Testis (tissue), 3 donors: ENCODE data around the gene DDB1. TPM values are rescaled to one million over a fixed set of nuclear protein-coding genes. Genes with fewer than 3 reads are reported as not detected.

Experiments
- DNase-seq: peaks from one replicate; pipeline ENCODE4 v3.0.0-alpha.2; 2019
- H3K27ac ChIP-seq, 2 donors: fragments of 200-600 bp; sonication (generic); one replicate each; pipeline ENCODE4 v1.5.1; 2019
- H3K27me3 ChIP-seq: fragments of 200-600 bp; sonication (generic); one replicate; pipeline ENCODE4 v1.5.1; 2019
- H3K36me3 ChIP-seq: fragments of 200-600 bp; sonication (generic); one replicate; pipeline ENCODE4 v1.5.1; 2017; ENCODE audit warnings: low read depth; ENCODE audit errors: missing control alignments
- H3K4me1 ChIP-seq: fragments of 200-600 bp; sonication (generic); one replicate; pipeline ENCODE4 v1.5.1; 2019
- H3K4me3 ChIP-seq, 2 donors: fragments of 200-600 bp; sonication (generic); one replicate each; pipeline ENCODE4 v1.5.1; 2017 to 2019
- H3K9me3 ChIP-seq: fragments of 200-600 bp; sonication (generic); one replicate; pipeline ENCODE4 v1.5.1; 2017
- CTCF ChIP-seq, 3 experiments: fragments of 450-650 bp in 2 of 3; fragments of 200-600 bp in 1 of 3; sonication (generic) in 1 of 3; IDR thresholded peaks; one replicate each; pipeline ENCODE4 v1.5.1; 2016 to 2019; ENCODE audit warnings: antibody characterized with exemption in 3 of 3, mild to moderate bottlenecking in 2 of 3, moderate library complexity in 1 of 3
- POLR2A ChIP-seq: fragments of 450-650 bp; IDR thresholded peaks from one replicate; pipeline ENCODE4 v1.6.1; 2017; ENCODE audit warnings: antibody characterized with exemption, mild to moderate bottlenecking, moderate library complexity
- WGBS, 2 donors: methylation state at CpG; one replicate each; pipeline ENCODE4 v1.1.5; 2018; 5-methylcytosine and 5-hydroxymethylcytosine counted together
- intact Hi-C: fragments of 100-400 bp; cut with DNase I; formaldehyde crosslinking; loops from one replicate; pipeline ENCODE4 v1.15.1; 2023; ENCODE audit warnings: low total_unique reads
- polyA plus RNA-seq: library from polyadenylated mRNA; stranded (reverse); fragments of 350-450 nt; fragmentation: Illumina TruSeq; extraction: RNeasy Lipid Tissue Mini Kit (QIAGEN cat#74804); gene quantifications from one replicate; pipeline ENCODE4 v1.2.3, GENCODE V29; 2014; ENCODE audit warnings: low read depth, low replicate concordance; ENCODE audit not compliant: insufficient read depth
- total RNA-seq, 2 donors: library from RNA; depleted of rRNA; stranded (reverse); fragments of >200 nt; gene quantifications; one replicate each; pipeline ENCODE4 v1.2.3, GENCODE V29; 2016

The DDB1 gene
- total and polyA plus RNA-seq, 3 donors from 2014 or later: 257 to 333 (median 266) TPM

- H3K9me3 ChIP-seq: no peaks in the 10 kb centered on the region
- no peaks in the 10 kb centered on the region for H3K27me3 ChIP-seq
- DNase-seq: no peak
- H3K27ac ChIP-seq: no peak overlapping the region
- intact Hi-C loops: loop anchor here (5.0 to 10.0 kb wide), 2 partner anchors 48 to 95 kb away; partner anchors contain the start of gene SDHAF2
- no peaks in the 10 kb centered on the region for H3K36me3 ChIP-seq
- TF ChIP-seq POLR2A: no peak
- no peak for TF ChIP-seq CTCF (IDR thresholded peaks at IDR 0.05)
- H3K4me3 ChIP-seq: no peak overlapping the region
- H3K4me1 ChIP-seq: peaks cover 29% of the 10 kb centered on the region
- 87 to 91% methylated on average over 4 of the region's 4 CpGs for WGBS, 2 donors
Measured at GRCh38 chr11:61339490-61339878, 6.6 kb upstream of the DDB1 start.

GRCh38 chr11:61338783-61339489 lies 6.0 kb upstream of the DDB1 start:
- no peak overlapping the region for H3K4me3 ChIP-seq
- H3K9me3 ChIP-seq: no peaks in the 10 kb centered on the region
- peaks cover 34% of the 10 kb centered on the region for H3K4me1 ChIP-seq
- 93 to 95% methylated on average over 10 to 25 of the region's 26 CpGs for WGBS, 2 donors
- H3K36me3 ChIP-seq: no peaks in the 10 kb centered on the region
- H3K27me3 ChIP-seq: no peaks in the 10 kb centered on the region
- H3K27ac ChIP-seq: no peak overlapping the region
- TF ChIP-seq CTCF (IDR thresholded peaks at IDR 0.05) (no peak), POLR2A (no peak)
- intact Hi-C loops: loop anchor here (5.0 to 10.0 kb wide), 2 partner anchors 48 to 96 kb away; partner anchors contain the start of gene SDHAF2
- DNase-seq: no peak

GRCh38 chr11:61337706-61338470 lies 5.0 kb upstream of the DDB1 start:
- intact Hi-C loops: loop anchor here (5.0 to 10.0 kb wide), 2 partner anchors 49 to 97 kb away; partner anchors contain the start of gene SDHAF2
- Histone ChIP-seq H3K4me1 (peaks cover 39% of the 10 kb centered on the region), H3K36me3 (no peaks in the 10 kb centered on the region), H3K4me3 (no peak overlapping the region), H3K27ac (no peak overlapping the region), H3K27me3 (no peaks in the 10 kb centered on the region), H3K9me3 (no peaks in the 10 kb centered on the region)
- TF ChIP-seq CTCF (IDR thresholded peaks at IDR 0.05) (no peak), POLR2A (no peak)
- 93 to 95% methylated on average over 9 to 15 of the region's 15 CpGs for WGBS, 2 donors
- no peak for DNase-seq

GRCh38 chr11:61336171-61336935 lies 3.4 kb upstream of the DDB1 start:
- Histone ChIP-seq H3K36me3 (no peaks in the 10 kb centered on the region), H3K4me3 (no peak overlapping the region), H3K9me3 (no peaks in the 10 kb centered on the region), H3K27ac (peak overlapping the region; percentile 82 to 95), H3K4me1 (peaks cover 47% of the 10 kb centered on the region), H3K27me3 (no peaks in the 10 kb centered on the region)
- intact Hi-C loops: loop anchor here (5.0 to 10.0 kb wide), 2 partner anchors 51 to 98 kb away; partner anchors contain the start of gene SDHAF2
- 38 to 40% methylated on average over 8 of the region's 8 CpGs for WGBS, 2 donors
- peak; percentile 92 to 97 (median 97) for TF ChIP-seq CTCF (IDR thresholded peaks at IDR 0.05)
- no peak for TF ChIP-seq POLR2A
- DNase-seq: peak; percentile 84
